ENCODE measurements around the gene DNMT3A. TPM values are rescaled to one million over a fixed set of nuclear protein-coding genes. Genes with fewer than 3 reads are reported as not detected.

Gene DNMT3A
- total and polyA plus RNA-seq, 4 donors: 33.7 to 52.3 (median 43.0) TPM

- H3K27ac ChIP-seq (ENCODE audit: low read depth, low read length): no peak overlapping the region
- 24% methylated on average over 9 of the region's 9 CpGs for WGBS (ENCODE audit: insufficient coverage)
- H3K36me3 ChIP-seq (ENCODE audit: control insufficient read depth, insufficient read depth, low read length): peaks cover 30% of the 10 kb centered on the region
- H3K9me3 ChIP-seq (ENCODE audit: control insufficient read depth, insufficient read depth, low read length): no peaks in the 10 kb centered on the region
- peaks cover 81% of the 10 kb centered on the region for H3K4me1 ChIP-seq (ENCODE audit: control insufficient read depth, insufficient read depth, low read length)
- H3K4me3 ChIP-seq (ENCODE audit: low read depth, low read length): no peak overlapping the region
- DNase-seq (ENCODE audit: low read depth in 4 of 6, low spot score in 6 of 6): peak in 2 of 6 donors; percentile 43 to 59
- H3K27me3 ChIP-seq (ENCODE audit: control insufficient read depth, insufficient read depth, low read length): no peaks in the 10 kb centered on the region
Observed at GRCh38 chr2:25332571-25332970, 9.2 kb downstream of the DNMT3A start.

GRCh38 chr2:25331686-25332365, 9.9 kb downstream of the DNMT3A start:
- H3K4me3 ChIP-seq (ENCODE audit: low read depth, low read length): no peak overlapping the region
- no peaks in the 10 kb centered on the region for H3K27me3 ChIP-seq (ENCODE audit: control insufficient read depth, insufficient read depth, low read length)
- H3K9me3 ChIP-seq (ENCODE audit: control insufficient read depth, insufficient read depth, low read length): no peaks in the 10 kb centered on the region
- peaks cover 34% of the 10 kb centered on the region for H3K36me3 ChIP-seq (ENCODE audit: control insufficient read depth, insufficient read depth, low read length)
- H3K4me1 ChIP-seq (ENCODE audit: control insufficient read depth, insufficient read depth, low read length): peaks cover 73% of the 10 kb centered on the region
- H3K27ac ChIP-seq (ENCODE audit: low read depth, low read length): no peak overlapping the region
- 86% methylated on average over 22 of the region's 23 CpGs for WGBS (ENCODE audit: insufficient coverage)
- no peak for DNase-seq (ENCODE audit: low read depth in 4 of 6, low spot score in 6 of 6)

GRCh38 chr2:25330937-25331336, 10.8 kb downstream of the DNMT3A start:
- Histone ChIP-seq H3K4me3 (ENCODE audit: low read depth, low read length) (no peak overlapping the region), H3K9me3 (ENCODE audit: control insufficient read depth, insufficient read depth, low read length) (no peaks in the 10 kb centered on the region), H3K27ac (ENCODE audit: low read depth, low read length) (no peak overlapping the region), H3K27me3 (ENCODE audit: control insufficient read depth, insufficient read depth, low read length) (no peaks in the 10 kb centered on the region), H3K4me1 (ENCODE audit: control insufficient read depth, insufficient read depth, low read length) (peaks cover 64% of the 10 kb centered on the region), H3K36me3 (ENCODE audit: control insufficient read depth, insufficient read depth, low read length) (peaks cover 34% of the 10 kb centered on the region)
- 100% methylated on average over 3 of the region's 4 CpGs for WGBS (ENCODE audit: insufficient coverage)
- DNase-seq (ENCODE audit: low read depth in 4 of 6, low spot score in 6 of 6): no peak

GRCh38 chr2:25330273-25330672, 11.5 kb downstream of the DNMT3A start:
- Histone ChIP-seq H3K36me3 (ENCODE audit: control insufficient read depth, insufficient read depth, low read length) (peaks cover 32% of the 10 kb centered on the region), H3K9me3 (ENCODE audit: control insufficient read depth, insufficient read depth, low read length) (no peaks in the 10 kb centered on the region), H3K27ac (ENCODE audit: low read depth, low read length) (no peak overlapping the region), H3K4me3 (ENCODE audit: low read depth, low read length) (no peak overlapping the region), H3K4me1 (ENCODE audit: control insufficient read depth, insufficient read depth, low read length) (peaks cover 64% of the 10 kb centered on the region), H3K27me3 (ENCODE audit: control insufficient read depth, insufficient read depth, low read length) (no peaks in the 10 kb centered on the region)
- DNase-seq (ENCODE audit: low read depth in 4 of 6, low spot score in 6 of 6): no peak
- WGBS (ENCODE audit: insufficient coverage): 51% methylated on average over 10 of the region's 10 CpGs

GRCh38 chr2:25328152-25329085, 13.3 kb downstream of the DNMT3A start:
- Histone ChIP-seq H3K4me1 (ENCODE audit: control insufficient read depth, insufficient read depth, low read length) (peaks cover 68% of the 10 kb centered on the region), H3K27ac (ENCODE audit: low read depth, low read length) (no peak overlapping the region), H3K9me3 (ENCODE audit: control insufficient read depth, insufficient read depth, low read length) (no peaks in the 10 kb centered on the region), H3K36me3 (ENCODE audit: control insufficient read depth, insufficient read depth, low read length) (peaks cover 32% of the 10 kb centered on the region), H3K27me3 (ENCODE audit: control insufficient read depth, insufficient read depth, low read length) (no peaks in the 10 kb centered on the region), H3K4me3 (ENCODE audit: low read depth, low read length) (no peak overlapping the region)
- DNase-seq (ENCODE audit: low read depth in 4 of 6, low spot score in 6 of 6): no peak
- 81% methylated on average over 19 of the region's 27 CpGs for WGBS (ENCODE audit: insufficient coverage)

GRCh38 chr2:25326326-25327013, 15.3 kb downstream of the DNMT3A start:
- no peaks in the 10 kb centered on the region for H3K9me3 ChIP-seq (ENCODE audit: control insufficient read depth, insufficient read depth, low read length)
- H3K27ac ChIP-seq (ENCODE audit: low read depth, low read length): no peak overlapping the region
- H3K27me3 ChIP-seq (ENCODE audit: control insufficient read depth, insufficient read depth, low read length): no peaks in the 10 kb centered on the region
- H3K36me3 ChIP-seq (ENCODE audit: control insufficient read depth, insufficient read depth, low read length): peaks cover 29% of the 10 kb centered on the region
- DNase-seq (ENCODE audit: low read depth in 4 of 6, low spot score in 6 of 6): no peak
- H3K4me1 ChIP-seq (ENCODE audit: control insufficient read depth, insufficient read depth, low read length): peaks cover 60% of the 10 kb centered on the region
- WGBS (ENCODE audit: insufficient coverage): 85% methylated on average over 5 of the region's 5 CpGs
- no peak overlapping the region for H3K4me3 ChIP-seq (ENCODE audit: low read depth, low read length)

GRCh38 chr2:25324905-25325592, 16.7 kb downstream of the DNMT3A start:
- Histone ChIP-seq H3K27ac (ENCODE audit: low read depth, low read length) (no peak overlapping the region), H3K9me3 (ENCODE audit: control insufficient read depth, insufficient read depth, low read length) (no peaks in the 10 kb centered on the region), H3K4me3 (ENCODE audit: low read depth, low read length) (no peak overlapping the region), H3K27me3 (ENCODE audit: control insufficient read depth, insufficient read depth, low read length) (no peaks in the 10 kb centered on the region), H3K4me1 (ENCODE audit: control insufficient read depth, insufficient read depth, low read length) (peaks cover 48% of the 10 kb centered on the region), H3K36me3 (ENCODE audit: control insufficient read depth, insufficient read depth, low read length) (peaks cover 29% of the 10 kb centered on the region)
- 58% methylated on average over 10 of the region's 16 CpGs for WGBS (ENCODE audit: insufficient coverage)
- DNase-seq (ENCODE audit: low read depth in 4 of 6, low spot score in 6 of 6): peak in 1 of 6 donors; percentile 52

- WGBS (ENCODE audit: insufficient coverage): 41% methylated on average over 2 of the region's 4 CpGs
Observed at GRCh38 chr2:25324251-25324650, 17.5 kb downstream of the DNMT3A start.

GRCh38 chr2:25323610-25324189, 18.0 kb downstream of the DNMT3A start:
- Histone ChIP-seq H3K27ac (ENCODE audit: low read depth, low read length) (no peak overlapping the region), H3K9me3 (ENCODE audit: control insufficient read depth, insufficient read depth, low read length) (no peaks in the 10 kb centered on the region), H3K36me3 (ENCODE audit: control insufficient read depth, insufficient read depth, low read length) (peaks cover 24% of the 10 kb centered on the region), H3K27me3 (ENCODE audit: control insufficient read depth, insufficient read depth, low read length) (no peaks in the 10 kb centered on the region), H3K4me1 (ENCODE audit: control insufficient read depth, insufficient read depth, low read length) (peaks cover 34% of the 10 kb centered on the region), H3K4me3 (ENCODE audit: low read depth, low read length) (no peak overlapping the region)
- no peak for DNase-seq (ENCODE audit: low read depth in 4 of 6, low spot score in 6 of 6)
- 88% methylated on average over 4 of the region's 8 CpGs for WGBS (ENCODE audit: insufficient coverage)

More at GRCh38 chr2:25324251-25324650, 17.5 kb downstream of the DNMT3A start:
- Histone ChIP-seq H3K27ac (ENCODE audit: low read depth, low read length) (no peak overlapping the region), H3K4me3 (ENCODE audit: low read depth, low read length) (no peak overlapping the region), H3K4me1 (ENCODE audit: control insufficient read depth, insufficient read depth, low read length) (peaks cover 40% of the 10 kb centered on the region), H3K27me3 (ENCODE audit: control insufficient read depth, insufficient read depth, low read length) (no peaks in the 10 kb centered on the region), H3K36me3 (ENCODE audit: control insufficient read depth, insufficient read depth, low read length) (peaks cover 26% of the 10 kb centered on the region), H3K9me3 (ENCODE audit: control insufficient read depth, insufficient read depth, low read length) (no peaks in the 10 kb centered on the region)
- DNase-seq (ENCODE audit: low read depth in 4 of 6, low spot score in 6 of 6): no peak
